Measurements from ENCODE around the gene PSMC5. TPM values are rescaled to one million over a fixed set of nuclear protein-coding genes. Genes with fewer than 3 reads are reported as not detected.

Gene PSMC5
- total and polyA plus RNA-seq, 8 donors: 89.8 to 151 (median 133) TPM

GRCh38 chr17:63833026-63833740, 6.0 kb downstream of the PSMC5 start:
- peaks cover 0 to 90% of the 10 kb centered on the region in 2 donors for H3K36me3 ChIP-seq
- intact Hi-C loops (cut with DNase I): no loop called here

GRCh38 chr17:63833741-63834373, 6.6 kb downstream of the PSMC5 start:
- peaks cover 11 to 44% of the 10 kb centered on the region in 2 donors for H3K4me1 ChIP-seq
- DNase-seq: no peak
- H3K27me3 ChIP-seq: no peaks in the 10 kb centered on the region
- H3K4me3 ChIP-seq: no peak overlapping the region
- H3K27ac ChIP-seq: no peak overlapping the region
- H3K9me3 ChIP-seq: no peaks in the 10 kb centered on the region
- intact Hi-C loops (cut with DNase I): no loop called here
- H3K36me3 ChIP-seq: peaks cover 0 to 87% of the 10 kb centered on the region in 2 donors
- no peak for TF ChIP-seq CTCF (IDR thresholded peaks at IDR 0.05)
- ATAC-seq: no peak

More at GRCh38 chr17:63833026-63833740, 6.0 kb downstream of the PSMC5 start:
- H3K27ac ChIP-seq: no peak overlapping the region
- ATAC-seq (no peak), DNase-seq (no peak)
- H3K4me3 ChIP-seq: no peak overlapping the region
- H3K4me1 ChIP-seq: peaks cover 14 to 44% of the 10 kb centered on the region in 2 donors
- TF ChIP-seq CTCF (IDR thresholded peaks at IDR 0.05): no peak
- no peaks in the 10 kb centered on the region for H3K9me3 ChIP-seq
- no peaks in the 10 kb centered on the region for H3K27me3 ChIP-seq

- peak; percentile 38 to 45 for TF ChIP-seq CTCF (IDR thresholded peaks at IDR 0.05)
- intact Hi-C loops (cut with DNase I): no loop called here
- Histone ChIP-seq H3K9me3 (no peaks in the 10 kb centered on the region), H3K4me1 (peaks cover 16 to 44% of the 10 kb centered on the region in 2 donors), H3K27ac (peak overlapping the region in 1 of 2 donors; percentile 45), H3K36me3 (peaks cover 0 to 80% of the 10 kb centered on the region in 2 donors), H3K27me3 (no peaks in the 10 kb centered on the region), H3K4me3 (no peak overlapping the region)
- ATAC-seq: peak; percentile 64
- peak in 2 of 4 donors; percentile 48 to 49 for DNase-seq
Measured at GRCh38 chr17:63834431-63835166, 7.4 kb downstream of the PSMC5 start.

- intact Hi-C loops (cut with DNase I): no loop called here
- no peak for TF ChIP-seq CTCF (IDR thresholded peaks at IDR 0.05)
- Histone ChIP-seq H3K27me3 (no peaks in the 10 kb centered on the region), H3K9me3 (no peaks in the 10 kb centered on the region), H3K4me3 (no peak overlapping the region), H3K36me3 (peaks cover 0 to 73% of the 10 kb centered on the region in 2 donors), H3K4me1 (peaks cover 17 to 50% of the 10 kb centered on the region in 2 donors), H3K27ac (peak overlapping the region in 1 of 2 donors; percentile 45)
- DNase-seq (no peak), ATAC-seq (no peak)
Measured at GRCh38 chr17:63835167-63835720, 8.0 kb downstream of the PSMC5 start.

All from left lung (tissue), 10 donors.